ENCODE results near the gene AOPEP. TPM values are rescaled to one million over a fixed set of nuclear protein-coding genes. Genes with fewer than 3 reads are reported as not detected.

AOPEP gene
- total and polyA plus RNA-seq, 9 of the 15 experiments (the other 6 are each of a cell fraction or from before 2014, with no cell fraction given), result 4.5 to 19.3 (median 13.5) TPM

DNA sequence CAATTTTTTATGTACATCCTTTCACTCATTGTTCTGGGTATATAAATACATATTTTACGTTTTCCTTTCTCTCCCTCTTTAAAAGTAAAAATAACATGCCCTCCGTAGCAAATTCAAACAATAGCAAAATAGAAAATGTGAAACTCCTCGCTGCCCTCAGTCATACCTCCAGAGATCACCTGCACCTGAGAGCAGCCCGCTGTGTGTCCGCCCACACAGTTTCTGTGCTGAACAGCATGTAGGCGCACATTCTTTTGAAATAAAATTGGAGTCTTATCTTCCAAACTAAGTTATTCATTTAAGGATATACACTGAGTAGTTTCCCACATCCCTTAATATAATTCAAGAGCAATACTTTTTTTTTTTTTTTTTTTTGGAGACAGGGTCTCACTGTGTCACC, 255.7 kb downstream of the AOPEP start:
- no peaks in the 10 kb centered on the region for H3K36me3 ChIP-seq (ENCODE audit: control insufficient read depth, insufficient read depth, low read length)
- H2AFZ ChIP-seq (ENCODE audit: low read depth, low read length), result no peak overlapping the region
- DNase-seq (ENCODE audit: extremely low read depth in 1 of 4, low spot score in 3 of 4), result no peak
- ChIA-PET CTCF (ENCODE audit: low intra/inter-chr PET ratio) (no interaction called here), POLR2A (no interaction called here)
- no peaks in the 10 kb centered on the region for H3K27me3 ChIP-seq (ENCODE audit: control insufficient read depth in 2 of 2, insufficient read depth in 2 of 2, low read length in 2 of 2)
- H3K9me1 ChIP-seq (ENCODE audit: control insufficient read depth, insufficient read depth, low read length), result peaks cover 5% of the 10 kb centered on the region
- no peaks in the 10 kb centered on the region for H4K20me1 ChIP-seq (replicated peaks; ENCODE audit: control insufficient read depth, insufficient read depth, low read length)
- no peak overlapping the region for H3K4me2 ChIP-seq (ENCODE audit: insufficient read depth, low read length)
- no peak overlapping the region for H3K4me3 ChIP-seq
- H3K79me2 ChIP-seq (ENCODE audit: control insufficient read depth, insufficient read depth, low read length), result no peaks in the 10 kb centered on the region
- BruUV-seq (replicated peaks), result no TSS peak
- in situ Hi-C loops (cut with MboI), result no loop called here
- intact Hi-C loops (cut with micrococcal nuclease), result no loop called here
- peaks cover 0 to 6% of the 10 kb centered on the region in 2 experiments; a peak in 3 of 5 replicates for H3K4me1 ChIP-seq (replicated peaks in 1 of 2; ENCODE audit: control insufficient read depth in 2 of 2, insufficient read depth in 2 of 2, low read length in 2 of 2)
- no peak for FAIRE-seq
- WGBS (ENCODE audit: insufficient coverage, low coverage, missing lambda C conversion rate), result 61% methylated on average over 6 of the region's 6 CpGs
- ATAC-seq, result no peak
- no peaks in the 10 kb centered on the region for H3K9me3 ChIP-seq (replicated peaks; ENCODE audit: control insufficient read depth, insufficient read depth, low read depth, low read length)
- no peak overlapping the region for H3K9ac ChIP-seq (ENCODE audit: insufficient read depth in 1 of 2, low read depth in 2 of 2, low read length in 2 of 2)
- H3K27ac ChIP-seq (ENCODE audit: extremely low read depth, low read depth, low read length), result no peak overlapping the region
- TF ChIP-seq, protein P1, sequence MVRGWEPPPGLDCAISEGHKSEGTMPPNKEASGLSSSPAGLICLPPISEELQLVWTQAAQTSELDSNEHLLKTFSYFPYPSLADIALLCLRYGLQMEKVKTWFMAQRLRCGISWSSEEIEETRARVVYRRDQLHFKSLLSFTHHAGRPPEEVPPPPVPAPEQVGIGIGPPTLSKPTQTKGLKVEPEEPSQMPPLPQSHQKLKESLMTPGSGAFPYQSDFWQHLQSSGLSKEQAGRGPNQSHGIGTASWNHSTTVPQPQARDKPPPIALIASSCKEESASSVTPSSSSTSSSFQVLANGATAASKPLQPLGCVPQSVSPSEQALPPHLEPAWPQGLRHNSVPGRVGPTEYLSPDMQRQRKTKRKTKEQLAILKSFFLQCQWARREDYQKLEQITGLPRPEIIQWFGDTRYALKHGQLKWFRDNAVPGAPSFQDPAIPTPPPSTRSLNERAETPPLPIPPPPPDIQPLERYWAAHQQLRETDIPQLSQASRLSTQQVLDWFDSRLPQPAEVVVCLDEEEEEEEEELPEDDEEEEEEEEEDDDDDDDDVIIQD (CRISPR knock-in tag; IDR thresholded peaks at IDR 0.05), result no peak
- TF ChIP-seq HDGF (IDR thresholded peaks at IDR 0.05) (no peak), NKRF (IDR thresholded peaks at IDR 0.05; ENCODE audit: borderline replicate concordance) (no peak), ARHGAP35 (IDR thresholded peaks at IDR 0.05; ENCODE audit: partially characterized antibody) (no peak), SRF (CRISPR knock-in tag; IDR thresholded peaks at IDR 0.05) (no peak), HSF4 (CRISPR knock-in tag; IDR thresholded peaks at IDR 0.05; ENCODE audit: borderline replicate concordance) (no peak), SIX5 (IDR thresholded peaks at IDR 0.05; ENCODE audit: borderline replicate concordance in 1 of 2, insufficient read depth in 1 of 2, low read depth in 1 of 2, low read length in 2 of 2) (no peak), TCF7 (IDR thresholded peaks at IDR 0.05; ENCODE audit: borderline replicate concordance) (no peak), ELF4 (CRISPR knock-in tag; IDR thresholded peaks at IDR 0.05) (no peak), IRF1 (CRISPR knock-in tag; IDR thresholded peaks at IDR 0.05; ENCODE audit: borderline replicate concordance) (no peak), ZNF23 (CRISPR knock-in tag; IDR thresholded peaks at IDR 0.05) (no peak), SMARCA5 (IDR thresholded peaks at IDR 0.05) (no peak)
- TF ChIP-seq, protein P2, sequence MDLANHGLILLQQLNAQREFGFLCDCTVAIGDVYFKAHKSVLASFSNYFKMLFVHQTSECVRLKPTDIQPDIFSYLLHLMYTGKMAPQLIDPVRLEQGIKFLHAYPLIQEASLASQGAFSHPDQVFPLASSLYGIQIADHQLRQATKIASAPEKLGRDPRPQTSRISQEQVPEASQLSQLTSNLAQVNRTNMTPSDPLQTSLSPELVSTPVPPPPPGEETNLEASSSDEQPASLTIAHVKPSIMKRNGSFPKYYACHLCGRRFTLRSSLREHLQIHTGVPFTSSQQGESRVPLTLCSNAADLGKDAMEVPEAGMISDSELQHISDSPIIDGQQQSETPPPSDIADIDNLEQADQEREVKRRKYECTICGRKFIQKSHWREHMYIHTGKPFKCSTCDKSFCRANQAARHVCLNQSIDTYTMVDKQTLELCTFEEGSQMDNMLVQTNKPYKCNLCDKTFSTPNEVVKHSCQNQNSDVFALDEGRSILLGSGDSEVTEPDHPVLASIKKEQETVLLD (IDR thresholded peaks at IDR 0.05), result no peak
- TF ChIP-seq, protein P3, sequence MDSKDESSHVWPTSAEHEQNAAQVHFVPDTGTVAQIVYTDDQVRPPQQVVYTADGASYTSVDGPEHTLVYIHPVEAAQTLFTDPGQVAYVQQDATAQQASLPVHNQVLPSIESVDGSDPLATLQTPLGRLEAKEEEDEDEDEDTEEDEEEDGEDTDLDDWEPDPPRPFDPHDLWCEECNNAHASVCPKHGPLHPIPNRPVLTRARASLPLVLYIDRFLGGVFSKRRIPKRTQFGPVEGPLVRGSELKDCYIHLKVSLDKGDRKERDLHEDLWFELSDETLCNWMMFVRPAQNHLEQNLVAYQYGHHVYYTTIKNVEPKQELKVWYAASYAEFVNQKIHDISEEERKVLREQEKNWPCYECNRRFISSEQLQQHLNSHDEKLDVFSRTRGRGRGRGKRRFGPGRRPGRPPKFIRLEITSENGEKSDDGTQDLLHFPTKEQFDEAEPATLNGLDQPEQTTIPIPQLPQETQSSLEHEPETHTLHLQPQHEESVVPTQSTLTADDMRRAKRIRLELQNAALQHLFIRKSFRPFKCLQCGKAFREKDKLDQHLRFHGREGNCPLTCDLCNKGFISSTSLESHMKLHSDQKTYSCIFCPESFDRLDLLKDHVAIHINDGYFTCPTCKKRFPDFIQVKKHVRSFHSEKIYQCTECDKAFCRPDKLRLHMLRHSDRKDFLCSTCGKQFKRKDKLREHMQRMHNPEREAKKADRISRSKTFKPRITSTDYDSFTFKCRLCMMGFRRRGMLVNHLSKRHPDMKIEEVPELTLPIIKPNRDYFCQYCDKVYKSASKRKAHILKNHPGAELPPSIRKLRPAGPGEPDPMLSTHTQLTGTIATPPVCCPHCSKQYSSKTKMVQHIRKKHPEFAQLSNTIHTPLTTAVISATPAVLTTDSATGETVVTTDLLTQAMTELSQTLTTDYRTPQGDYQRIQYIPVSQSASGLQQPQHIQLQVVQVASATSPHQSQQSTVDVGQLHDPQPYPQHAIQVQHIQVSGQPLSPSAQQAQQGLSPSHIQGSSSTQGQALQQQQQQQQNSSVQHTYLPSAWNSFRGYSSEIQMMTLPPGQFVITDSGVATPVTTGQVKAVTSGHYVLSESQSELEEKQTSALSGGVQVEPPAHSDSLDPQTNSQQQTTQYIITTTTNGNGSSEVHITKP (IDR thresholded peaks at IDR 0.05; ENCODE audit: partially characterized antibody), result no peak

Data from K562 (cell line).